BLaER1 treated with 17β-estradiol and CSF1 and Interleukin-3, amounts not matched to agents 10 nM and 100 nM (cell line): ENCODE results near the gene ZNF292.
"Not testable (repeated sequence)": the region's sequence is repeated elsewhere in the genome, so short reads cannot be mapped to it uniquely, and the experiment has no call there.

Experiments
- H3K27ac ChIP-seq, 11 experiments: shearing (Covaris generic); formaldehyde crosslinking; 2 replicates each; pipeline ENCODE4 v1.8.1; 2022
- H3K27me3 ChIP-seq, 11 experiments: shearing (Covaris generic); formaldehyde crosslinking; 2 replicates each; pipeline ENCODE4 v1.8.1; 2022
- H3K36me3 ChIP-seq, 11 experiments: shearing (Covaris generic); formaldehyde crosslinking; 2 replicates each; pipeline ENCODE4 v1.8.1; 2022
- H3K4me1 ChIP-seq, 10 experiments: shearing (Covaris generic); formaldehyde crosslinking; 2 replicates each; pipeline ENCODE4 v1.8.1; 2022
- H3K4me2 ChIP-seq, 11 experiments: shearing (Covaris generic); formaldehyde crosslinking; 2 replicates each; pipeline ENCODE4 v1.8.1; 2022
- H3K4me3 ChIP-seq, 10 experiments: shearing (Covaris generic); formaldehyde crosslinking; 2 replicates each; pipeline ENCODE4 v1.8.1; 2022
- H3K9ac ChIP-seq, 11 experiments: shearing (Covaris generic); formaldehyde crosslinking; 2 replicates each; pipeline ENCODE4 v1.8.1; 2022
- H3K9me3 ChIP-seq, 11 experiments: shearing (Covaris generic); formaldehyde crosslinking; replicated peaks in 1 of 11; 2 replicates each; pipeline ENCODE4 v1.8.1; 2022
- H4K20me1 ChIP-seq, 11 experiments: shearing (Covaris generic); formaldehyde crosslinking; 2 replicates each; pipeline ENCODE4 v1.8.1; 2022
- Cebpa-rat ChIP-seq, 11 experiments: shearing (Covaris generic); IDR thresholded peaks; 2 replicates each; pipeline ENCODE4 v1.8.1; 2022

The ZNF292 gene

DNA sequence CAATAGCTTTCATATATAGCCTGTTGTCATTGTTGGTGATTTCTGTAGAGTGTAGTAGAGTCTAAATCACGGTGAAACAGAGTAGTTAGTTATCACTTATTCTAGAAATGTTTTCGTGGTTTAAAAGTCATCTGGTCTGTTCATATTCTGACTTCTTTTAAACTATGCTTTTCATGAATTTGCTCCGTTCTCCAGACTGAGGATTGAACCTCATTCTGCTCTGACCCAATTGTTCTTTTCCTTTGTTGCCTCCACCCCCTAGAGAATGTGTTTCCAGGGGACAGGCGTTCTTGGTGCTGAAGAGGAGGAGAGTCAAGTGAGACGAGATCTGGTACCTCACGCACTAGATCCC, 748 bp upstream of the ZNF292 start:
- Histone ChIP-seq H3K4me3 (peak overlapping the region; percentile 68 to 81 (median 75)), H4K20me1 (peaks cover 21 to 37% (median 35%) of the 10 kb centered on the region in 11 experiments; a peak in 20 of 22 replicates), H3K4me1 (peaks cover 21 to 46% (median 33%) of the 10 kb centered on the region in 10 experiments), H3K36me3 (peaks cover 0 to 15% (median 0%) of the 10 kb centered on the region in 11 experiments; a peak in 5 of 22 replicates), H3K9me3 (no peaks in the 10 kb centered on the region), H3K4me2 (peak overlapping the region; percentile 64 to 81 (median 73); a peak in 21 of 22 replicates), H3K27ac (peak overlapping the region; percentile 75 to 92 (median 90)), H3K9ac (peak overlapping the region; percentile 83 to 89 (median 87)), H3K27me3 (no peaks in the 10 kb centered on the region)
- no peak for TF ChIP-seq Cebpa-rat (IDR thresholded peaks at IDR 0.05)

DNA sequence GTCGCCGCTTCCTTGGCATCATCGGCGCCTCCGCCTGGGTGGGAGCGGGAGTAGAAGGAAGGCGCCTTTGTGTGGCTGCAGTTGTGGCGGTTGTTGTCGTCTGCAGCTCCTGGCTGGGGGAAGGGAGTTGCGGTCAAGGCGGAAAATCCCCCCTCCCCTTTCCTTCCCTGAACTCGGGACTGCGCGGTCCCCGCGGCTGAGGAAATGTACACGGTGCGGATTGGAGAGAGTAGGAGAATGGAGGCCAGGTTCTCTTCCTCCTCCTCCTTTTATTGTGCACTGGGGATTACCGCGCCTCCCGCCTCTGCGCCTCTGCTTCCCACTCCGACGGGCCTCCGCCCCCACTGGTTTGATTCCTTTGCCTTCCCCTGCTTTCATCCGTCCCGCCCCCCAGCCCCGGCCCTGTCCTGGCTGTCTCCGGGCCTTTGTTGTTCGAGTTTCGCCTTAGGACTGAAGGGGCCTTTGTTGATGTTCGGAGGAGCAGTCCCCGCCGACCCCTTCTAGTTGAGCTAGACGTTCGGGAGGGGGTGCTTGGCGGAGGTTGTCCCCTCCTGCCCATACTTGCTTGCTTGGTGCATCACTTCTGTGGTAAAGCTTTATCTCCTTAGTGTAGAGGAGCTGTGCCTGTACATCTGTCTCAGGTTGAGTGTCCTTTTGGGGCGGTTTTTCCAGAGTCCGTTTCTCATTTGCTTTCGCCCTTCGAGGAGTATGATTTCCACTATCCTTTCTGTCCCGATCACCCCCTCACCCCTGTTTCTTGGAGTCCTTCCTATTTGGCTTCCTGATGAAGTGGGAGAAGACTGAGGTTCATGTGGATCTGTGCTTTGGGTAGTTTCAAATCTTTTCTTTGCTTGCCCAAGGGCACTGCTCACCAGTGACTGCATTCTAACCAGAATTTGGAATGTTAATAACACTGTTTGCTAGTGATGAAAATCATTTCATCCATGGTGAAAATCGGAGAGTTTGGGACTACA, 764 bp downstream of the ZNF292 start:
- Histone ChIP-seq H3K4me3 (peak overlapping the region; percentile 68 to 81 (median 75)), H3K36me3 (peaks cover 0 to 15% (median 0%) of the 10 kb centered on the region in 11 experiments; a peak in 5 of 22 replicates), H3K27ac (peak overlapping the region; percentile 59 to 92 (median 90); a peak in 21 of 22 replicates), H3K4me1 (peaks cover 21 to 43% (median 33%) of the 10 kb centered on the region in 10 experiments), H3K9ac (peak overlapping the region; percentile 83 to 89 (median 87)), H3K27me3 (no peaks in the 10 kb centered on the region), H3K4me2 (peak overlapping the region; percentile 67 to 74 (median 72)), H4K20me1 (peaks cover 22 to 52% (median 47%) of the 10 kb centered on the region in 11 experiments; a peak in 20 of 22 replicates), H3K9me3 (no peaks in the 10 kb centered on the region)
- TF ChIP-seq Cebpa-rat (IDR thresholded peaks at IDR 0.05) = no peak

DNA sequence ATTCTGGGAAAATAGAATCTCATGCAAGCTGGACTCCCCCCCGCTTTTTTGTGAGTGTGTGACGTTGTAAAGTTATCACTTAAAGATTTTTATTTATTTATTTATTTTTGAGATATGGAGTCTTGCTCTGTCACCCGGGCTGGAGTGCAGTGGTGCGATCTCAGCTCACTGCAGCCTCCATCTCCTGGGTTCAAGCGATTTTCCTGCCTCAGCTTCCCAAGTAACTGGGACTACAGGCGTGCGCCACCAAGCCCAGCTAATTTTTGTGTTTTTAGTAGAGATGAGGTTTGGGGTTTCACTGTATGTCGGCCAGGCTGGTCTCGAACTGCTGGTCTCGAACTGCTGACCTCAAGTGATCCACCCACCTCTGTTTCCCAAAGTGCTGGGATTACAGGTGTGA, 2.2 kb downstream of the ZNF292 start:
- H3K4me3 ChIP-seq = peak overlapping the region in 9 of 10 experiments; percentile 7 to 79 (median 74); a peak in 10 of 20 replicates
- not testable (repeated sequence) for H3K27ac ChIP-seq, H3K27me3 ChIP-seq, H3K9me3 ChIP-seq
- peak overlapping the region in 8 of 11 experiments; percentile 6 to 88 (median 32); a peak in 7 of 22 replicates for H3K9ac ChIP-seq
- H4K20me1 ChIP-seq = peaks cover 30 to 66% (median 60%) of the 10 kb centered on the region in 11 experiments; a peak in 21 of 22 replicates
- H3K4me1 ChIP-seq = peaks cover 15 to 39% (median 30%) of the 10 kb centered on the region in 10 experiments
- peak overlapping the region; percentile 65 to 74 (median 72); a peak in 21 of 22 replicates for H3K4me2 ChIP-seq
- H3K36me3 ChIP-seq = peaks cover 0 to 15% (median 0%) of the 10 kb centered on the region in 11 experiments; a peak in 5 of 22 replicates

DNA sequence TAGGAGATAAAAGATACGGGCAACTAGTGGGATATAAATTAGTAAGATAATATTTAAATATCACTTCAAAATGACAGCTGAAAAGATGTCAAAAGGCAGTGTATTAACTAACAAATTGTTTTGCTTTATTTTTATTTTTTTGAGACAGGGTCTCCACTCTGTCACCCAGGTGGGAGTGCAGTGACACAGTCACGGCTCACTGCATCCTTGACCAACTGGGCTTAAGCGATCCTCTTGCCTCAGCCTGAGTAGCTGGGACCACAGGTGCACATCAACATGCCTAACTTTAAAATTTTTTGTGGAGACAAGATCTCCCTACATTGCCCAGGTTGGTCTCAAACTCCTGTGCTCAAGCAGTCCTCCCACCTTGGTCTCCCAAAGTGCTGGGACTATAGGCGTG, 5.9 kb downstream of the ZNF292 start:
- Histone ChIP-seq H3K9ac (no peak overlapping the region), H3K27me3 (no peaks in the 10 kb centered on the region), H3K4me3 (no peak overlapping the region), H3K27ac (no peak overlapping the region), H4K20me1 (peaks cover 44 to 100% (median 95%) of the 10 kb centered on the region in 11 experiments; a peak in 21 of 22 replicates), H3K4me1 (peaks cover 6 to 41% (median 24%) of the 10 kb centered on the region in 10 experiments; a peak in 15 of 20 replicates), H3K36me3 (peaks cover 0 to 15% (median 0%) of the 10 kb centered on the region in 11 experiments; a peak in 5 of 22 replicates), H3K4me2 (peak overlapping the region in 3 of 11 experiments; percentile 15 to 32 (median 30); a peak in 6 of 22 replicates), H3K9me3 (no peaks in the 10 kb centered on the region)
- no peak for TF ChIP-seq Cebpa-rat (IDR thresholded peaks at IDR 0.05)

DNA sequence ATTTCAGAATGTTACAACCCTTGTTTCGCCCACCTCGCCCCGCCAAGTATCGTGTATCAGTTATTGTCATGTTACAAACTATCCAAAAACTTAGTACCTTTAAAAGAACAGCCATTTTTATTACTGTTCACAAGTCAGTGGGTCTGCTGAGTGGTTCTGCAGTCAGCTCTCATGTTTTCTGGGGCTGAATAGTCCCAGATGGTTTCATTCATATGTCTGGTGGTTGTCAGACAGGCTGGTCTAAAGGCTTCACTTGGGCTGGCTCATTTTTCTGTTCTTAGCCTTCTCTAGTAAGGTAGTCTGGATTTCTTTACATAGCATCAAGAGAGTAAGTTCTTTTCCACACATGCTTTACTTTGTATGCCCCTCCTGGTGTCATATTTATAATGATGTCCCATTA, 8.6 kb downstream of the ZNF292 start:
- H3K36me3 ChIP-seq = peaks cover 0 to 9% (median 0%) of the 10 kb centered on the region in 11 experiments; a peak in 5 of 22 replicates
- no peaks in the 10 kb centered on the region for H3K9me3 ChIP-seq
- H4K20me1 ChIP-seq = peaks cover 49 to 100% (median 97%) of the 10 kb centered on the region in 11 experiments; a peak in 21 of 22 replicates
- H3K27me3 ChIP-seq = no peaks in the 10 kb centered on the region
- H3K9ac ChIP-seq = no peak overlapping the region
- peak overlapping the region in 10 of 11 experiments; percentile 3 to 59 (median 29); a peak in 12 of 22 replicates for H3K4me2 ChIP-seq
- no peak overlapping the region for H3K4me3 ChIP-seq
- no peak for TF ChIP-seq Cebpa-rat (IDR thresholded peaks at IDR 0.05)
- no peak overlapping the region for H3K27ac ChIP-seq
- H3K4me1 ChIP-seq = peaks cover 0 to 26% (median 12%) of the 10 kb centered on the region in 10 experiments; a peak in 10 of 20 replicates

DNA sequence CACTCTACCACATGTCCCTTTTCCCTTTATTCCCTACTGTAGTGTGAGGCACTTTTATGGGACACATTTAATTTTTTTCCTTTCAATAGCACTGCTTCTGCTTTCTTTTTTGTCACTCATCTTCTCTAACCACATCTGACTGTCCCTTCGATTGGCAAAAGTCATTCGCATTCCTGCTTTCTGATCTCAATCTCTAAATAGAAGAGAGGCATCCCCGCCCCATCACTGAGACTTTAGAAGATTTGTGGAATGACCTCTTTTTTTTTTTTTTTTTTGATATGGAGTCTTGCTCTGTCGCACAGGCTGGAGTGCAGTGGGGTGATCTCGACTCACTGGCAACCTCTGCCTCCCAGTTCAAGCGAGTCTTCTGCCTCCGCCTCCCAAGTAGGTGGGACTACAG, 9.1 kb downstream of the ZNF292 start:
- peaks cover 48 to 100% (median 97%) of the 10 kb centered on the region in 11 experiments; a peak in 21 of 22 replicates for H4K20me1 ChIP-seq

DNA sequence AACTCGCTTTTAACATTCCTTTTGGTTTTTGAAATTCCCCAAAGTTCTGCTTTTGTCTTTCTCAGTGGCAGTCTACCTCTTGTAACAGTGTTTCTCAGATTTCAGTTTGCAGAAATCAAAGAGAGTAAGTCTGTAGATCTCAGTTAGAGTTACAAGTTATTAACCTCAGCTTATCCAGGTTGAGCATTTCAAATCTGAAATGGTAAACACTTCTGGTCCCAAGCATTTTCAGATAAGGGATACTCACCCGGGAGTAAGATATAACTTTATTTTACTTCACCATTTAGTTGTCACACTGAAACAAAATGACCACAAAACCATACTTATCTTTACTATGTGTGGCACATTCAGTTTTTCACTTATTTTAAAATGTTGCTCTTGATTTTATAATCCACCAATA, 9.8 kb downstream of the ZNF292 start:
- no peak for TF ChIP-seq Cebpa-rat (IDR thresholded peaks at IDR 0.05)
- H3K4me3 ChIP-seq = no peak overlapping the region
- no peak overlapping the region for H3K9ac ChIP-seq
- H3K9me3 ChIP-seq = no peaks in the 10 kb centered on the region
- H3K4me2 ChIP-seq = no peak overlapping the region
- peaks cover 0 to 15% (median 0%) of the 10 kb centered on the region in 11 experiments; a peak in 3 of 22 replicates for H3K36me3 ChIP-seq
- no peaks in the 10 kb centered on the region for H3K27me3 ChIP-seq
- peaks cover 0 to 27% (median 12%) of the 10 kb centered on the region in 10 experiments; a peak in 10 of 20 replicates for H3K4me1 ChIP-seq
- H3K27ac ChIP-seq = no peak overlapping the region
- H4K20me1 ChIP-seq = peaks cover 46 to 100% (median 95%) of the 10 kb centered on the region in 11 experiments; a peak in 21 of 22 replicates

More for the DNA sequence above, 9.1 kb downstream of the ZNF292 start:
- Histone ChIP-seq H3K9ac (no peak overlapping the region), H3K4me3 (no peak overlapping the region), H3K9me3 (no peaks in the 10 kb centered on the region), H3K4me2 (peak overlapping the region in 9 of 11 experiments; percentile 3 to 59 (median 30); a peak in 11 of 22 replicates), H3K27ac (no peak overlapping the region), H3K4me1 (peaks cover 0 to 26% (median 12%) of the 10 kb centered on the region in 10 experiments; a peak in 10 of 20 replicates), H3K36me3 (peaks cover 0 to 13% (median 0%) of the 10 kb centered on the region in 11 experiments; a peak in 4 of 22 replicates), H3K27me3 (no peaks in the 10 kb centered on the region)
- TF ChIP-seq Cebpa-rat (IDR thresholded peaks at IDR 0.05) = no peak

DNA sequence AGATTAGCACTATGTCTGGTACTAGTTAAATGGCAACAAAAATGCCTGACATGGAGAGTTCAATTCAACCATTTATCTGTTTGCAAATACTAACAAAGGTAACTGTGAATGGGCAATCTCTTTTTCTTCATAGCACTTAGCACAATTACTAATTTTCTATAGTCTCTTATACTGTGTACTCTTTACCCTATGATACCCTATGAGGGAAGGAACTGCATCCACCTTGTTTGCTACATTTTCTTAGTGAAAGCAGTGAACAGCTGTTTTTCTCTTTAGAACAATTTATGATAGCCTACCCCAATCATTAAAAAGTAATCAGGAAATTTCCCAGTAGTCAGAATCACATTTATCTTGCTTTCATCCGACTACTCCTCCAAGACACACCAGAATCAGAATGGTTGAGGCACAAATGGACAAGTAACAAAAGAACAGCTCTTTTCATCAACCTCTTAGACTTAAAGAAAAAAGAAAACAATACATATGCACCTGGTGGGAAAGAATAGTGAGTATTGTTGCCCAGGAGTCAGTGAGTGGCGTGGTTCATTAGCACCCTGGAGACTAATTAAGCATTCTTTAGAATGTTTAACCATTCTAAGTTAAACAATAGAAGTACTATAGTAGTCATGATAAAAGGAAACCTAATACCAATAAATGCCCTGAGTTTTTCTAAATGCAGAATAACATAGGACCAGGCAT, 16.7 kb downstream of the ZNF292 start:
- Histone ChIP-seq H3K4me1 (peaks cover 0 to 35% (median 0%) of the 10 kb centered on the region in 10 experiments; a peak in 6 of 20 replicates), H4K20me1 (peaks cover 54 to 100% (median 89%) of the 10 kb centered on the region in 11 experiments), H3K9me3 (no peaks in the 10 kb centered on the region), H3K9ac (no peak overlapping the region), H3K27ac (no peak overlapping the region), H3K4me3 (no peak overlapping the region), H3K27me3 (no peaks in the 10 kb centered on the region), H3K4me2 (no peak overlapping the region), H3K36me3 (peaks cover 0 to 22% (median 0%) of the 10 kb centered on the region in 11 experiments; a peak in 4 of 22 replicates)
- no peak for TF ChIP-seq Cebpa-rat (IDR thresholded peaks at IDR 0.05)
